IPS-15b (cell line): ENCODE results near the gene XRCC3.
"Not testable (repeated sequence)": the region's sequence is repeated elsewhere in the genome, so short reads cannot be mapped to it uniquely, and the experiment has no call there.

ENCODE experiments used
- H3K27me3 ChIP-seq: one replicate; pipeline ENCODE4 v1.6.1; 2013; ENCODE audit warnings: low read length; ENCODE audit not compliant: control insufficient read depth, insufficient read depth
- H3K36me3 ChIP-seq: one replicate; pipeline ENCODE4 v1.6.1; 2013; ENCODE audit warnings: low read length; ENCODE audit not compliant: control insufficient read depth, insufficient read depth
- H3K4me1 ChIP-seq: one replicate; pipeline ENCODE4 v1.6.1; 2013; ENCODE audit warnings: mild to moderate bottlenecking, low read length; ENCODE audit not compliant: control insufficient read depth, insufficient read depth
- H3K4me3 ChIP-seq: one replicate; pipeline ENCODE4 v1.5.1; 2013; ENCODE audit warnings: low read depth, low read length
- H3K9ac ChIP-seq: one replicate; pipeline ENCODE4 v1.6.1; 2013; ENCODE audit warnings: low read depth, mild to moderate bottlenecking, low read length
- H3K9me3 ChIP-seq: one replicate; pipeline ENCODE4 v1.6.1; 2013; ENCODE audit warnings: mild to moderate bottlenecking, low read length; ENCODE audit not compliant: control insufficient read depth, insufficient read depth

The XRCC3 gene

DNA sequence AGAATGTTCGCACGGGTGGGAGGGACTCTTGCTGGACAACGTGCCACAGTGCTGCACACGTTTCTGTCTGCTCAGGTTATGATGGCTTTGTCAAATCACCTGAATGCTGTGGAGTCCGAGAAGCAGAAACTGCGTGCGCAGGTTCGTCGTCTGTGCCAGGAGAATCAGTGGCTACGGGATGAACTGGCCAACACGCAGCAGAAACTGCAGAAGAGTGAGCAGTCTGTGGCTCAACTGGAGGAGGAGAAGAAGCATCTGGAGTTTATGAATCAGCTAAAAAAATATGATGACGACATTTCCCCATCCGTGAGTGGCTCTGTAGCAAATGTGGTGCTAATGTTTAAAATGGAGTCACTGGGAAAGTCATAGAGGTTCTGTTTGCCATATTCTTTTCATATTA is 57.8 kb downstream of the XRCC3 start:
- H3K36me3 ChIP-seq, result peaks cover 49% of the 10 kb centered on the region
- no peaks in the 10 kb centered on the region for H3K27me3 ChIP-seq
- H3K9me3 ChIP-seq, result no peaks in the 10 kb centered on the region
- no peaks in the 10 kb centered on the region for H3K4me1 ChIP-seq
- no peak overlapping the region for H3K4me3 ChIP-seq
- H3K9ac ChIP-seq, result no peak overlapping the region

DNA sequence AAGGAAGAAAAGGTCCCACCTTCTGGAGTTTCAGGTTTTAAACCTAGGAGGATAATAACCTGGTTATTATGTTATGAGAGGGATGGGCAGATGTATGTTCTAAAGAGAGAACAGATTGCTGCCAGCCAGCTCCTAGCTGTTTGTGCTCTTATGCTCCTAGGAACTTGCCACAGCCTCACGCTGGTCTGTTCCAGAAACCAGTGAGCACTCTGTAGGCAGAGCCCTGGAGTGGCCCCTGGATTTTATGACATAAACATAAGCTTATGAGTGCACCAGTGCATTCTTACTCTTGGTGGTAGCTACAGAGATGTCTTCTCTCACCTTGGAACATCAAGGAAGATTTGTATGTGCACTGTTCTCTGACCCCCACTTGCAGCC is 58.5 kb downstream of the XRCC3 start:
- Histone ChIP-seq H3K36me3 (peaks cover 45% of the 10 kb centered on the region), H3K9me3 (no peaks in the 10 kb centered on the region), H3K9ac (no peak overlapping the region), H3K4me1 (no peaks in the 10 kb centered on the region), H3K27me3 (no peaks in the 10 kb centered on the region), H3K4me3 (no peak overlapping the region)

DNA sequence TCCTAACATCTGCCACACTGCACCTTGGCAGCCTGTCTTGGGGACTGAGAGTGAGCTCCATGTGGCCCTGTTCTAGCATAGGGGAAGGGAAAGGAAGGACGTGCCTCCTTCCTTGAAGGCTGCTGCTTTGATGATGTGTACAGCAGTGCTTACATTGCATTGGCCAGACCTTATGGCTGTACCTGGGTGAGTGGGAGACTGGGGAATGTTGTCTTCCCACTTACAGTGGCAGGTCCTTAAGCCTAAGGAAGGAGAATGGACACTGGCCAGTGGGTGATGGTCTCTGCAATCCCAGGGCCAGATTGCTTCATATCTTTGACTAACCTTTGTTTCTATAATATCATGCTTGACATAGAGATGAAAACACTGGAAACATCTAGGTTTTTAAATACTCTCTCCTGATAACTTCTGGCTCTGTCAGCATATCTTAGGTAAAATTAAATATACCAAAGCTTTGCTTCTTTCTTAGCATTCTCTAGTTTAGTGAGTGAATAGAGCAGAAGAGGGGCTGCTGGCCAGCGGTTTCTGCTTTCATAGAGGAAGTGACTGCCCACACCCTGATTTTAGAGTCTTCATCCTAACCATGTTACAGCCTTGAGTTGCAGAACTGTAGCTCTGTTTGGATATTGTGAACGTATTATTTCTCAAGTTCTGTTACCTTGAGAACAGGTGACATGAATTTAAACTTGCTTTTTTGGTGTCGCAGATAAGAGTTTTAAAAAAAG is 59.1 kb downstream of the XRCC3 start:
- H3K9me3 ChIP-seq, result no peaks in the 10 kb centered on the region
- H3K4me1 ChIP-seq, result no peaks in the 10 kb centered on the region
- no peak overlapping the region for H3K4me3 ChIP-seq
- H3K27me3 ChIP-seq, result no peaks in the 10 kb centered on the region
- H3K36me3 ChIP-seq, result peaks cover 45% of the 10 kb centered on the region
- no peak overlapping the region for H3K9ac ChIP-seq

DNA sequence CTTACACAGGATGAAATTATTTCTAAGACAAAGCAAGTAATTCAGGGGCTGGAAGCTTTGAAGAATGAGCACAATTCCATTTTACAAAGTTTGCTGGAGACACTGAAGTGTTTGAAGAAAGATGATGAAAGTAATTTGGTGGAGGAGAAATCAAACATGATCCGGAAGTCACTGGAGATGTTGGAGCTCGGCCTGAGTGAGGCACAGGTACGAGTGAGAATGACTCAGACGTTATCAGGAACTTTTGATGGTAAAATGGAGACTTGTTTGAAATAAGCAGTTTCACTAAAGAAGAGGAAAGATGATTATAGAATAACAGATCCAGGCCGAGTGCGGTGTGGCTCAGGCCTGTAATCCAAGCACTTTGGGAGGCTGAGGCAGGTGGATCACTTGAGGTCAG is 60.6 kb downstream of the XRCC3 start:
- no peak overlapping the region for H3K9ac ChIP-seq
- H3K36me3 ChIP-seq, result peaks cover 33% of the 10 kb centered on the region
- H3K4me1 ChIP-seq, result no peaks in the 10 kb centered on the region
- no peaks in the 10 kb centered on the region for H3K27me3 ChIP-seq
- H3K9me3 ChIP-seq, result no peaks in the 10 kb centered on the region
- no peak overlapping the region for H3K4me3 ChIP-seq

DNA sequence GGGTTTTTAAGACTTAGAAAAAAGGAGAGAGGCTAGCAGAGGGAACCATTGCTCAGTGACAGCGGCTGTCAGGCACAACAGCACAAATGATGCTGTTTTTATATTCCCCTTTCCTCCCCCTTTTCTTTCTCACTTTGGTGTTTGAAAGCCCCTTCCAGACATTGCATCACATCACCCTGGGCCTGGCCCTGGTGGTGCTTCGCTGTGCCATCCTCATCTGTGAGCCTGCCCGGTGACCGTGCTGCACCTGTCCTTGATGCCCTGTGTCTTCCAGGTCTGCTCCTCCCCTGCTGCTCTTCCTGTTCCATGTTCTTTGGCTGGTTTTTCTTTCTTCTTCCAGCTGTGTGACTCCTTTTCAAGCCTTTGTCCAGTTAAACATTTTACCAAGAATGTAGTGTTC is 61.4 kb downstream of the XRCC3 start:
- Histone ChIP-seq H3K9me3 (no peaks in the 10 kb centered on the region), H3K4me1 (no peaks in the 10 kb centered on the region), H3K9ac (no peak overlapping the region), H3K36me3 (peaks cover 29% of the 10 kb centered on the region), H3K27me3 (no peaks in the 10 kb centered on the region), H3K4me3 (no peak overlapping the region)

DNA sequence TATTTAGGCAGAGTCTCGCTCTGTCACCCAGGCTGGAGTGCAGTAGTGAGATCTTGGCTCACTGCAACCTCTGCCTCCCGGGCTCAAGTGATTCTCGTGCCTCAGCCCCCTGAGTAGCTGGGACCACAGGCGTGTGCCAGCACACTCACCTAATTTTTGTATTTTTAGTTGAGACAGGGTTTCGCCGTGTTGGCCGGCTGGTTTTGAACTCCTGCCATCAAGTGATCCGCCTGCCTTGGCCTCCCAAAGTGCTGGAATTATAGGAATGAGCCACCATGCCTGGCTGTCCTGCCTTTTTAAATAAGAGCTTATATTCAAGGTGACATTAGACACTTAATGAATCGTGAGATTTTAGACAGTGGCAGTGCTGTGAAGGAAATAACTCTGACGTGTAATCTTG is 61.9 kb downstream of the XRCC3 start:
- H3K36me3 ChIP-seq, result peaks cover 29% of the 10 kb centered on the region
- H3K27me3 ChIP-seq, H3K4me1 ChIP-seq, H3K9me3 ChIP-seq, H3K4me3 ChIP-seq, H3K9ac ChIP-seq: not testable (repeated sequence)

DNA sequence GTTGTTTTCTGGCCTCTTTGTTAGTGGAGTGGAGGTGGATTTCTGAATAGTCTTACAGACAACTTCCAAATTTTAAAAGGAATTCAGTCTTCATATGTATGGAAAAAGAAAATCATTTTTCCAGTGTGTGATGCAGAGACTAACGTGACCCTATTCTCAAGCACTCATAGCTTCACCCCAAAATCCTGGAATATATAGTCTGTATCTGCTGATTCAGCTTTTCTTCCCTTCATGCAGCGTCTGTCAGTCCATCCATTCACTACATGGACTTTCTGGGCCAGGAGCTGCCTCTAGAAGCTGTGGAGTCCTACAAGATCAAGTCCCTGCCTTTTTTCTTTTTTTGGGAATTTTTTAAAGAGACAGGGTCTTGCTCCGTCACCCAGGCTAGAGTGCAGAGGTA is 62.4 kb downstream of the XRCC3 start:
- H3K9me3 ChIP-seq, result no peaks in the 10 kb centered on the region
- no peaks in the 10 kb centered on the region for H3K27me3 ChIP-seq
- no peaks in the 10 kb centered on the region for H3K4me1 ChIP-seq
- peaks cover 27% of the 10 kb centered on the region for H3K36me3 ChIP-seq
- no peak overlapping the region for H3K4me3 ChIP-seq
- H3K9ac ChIP-seq, result no peak overlapping the region

DNA sequence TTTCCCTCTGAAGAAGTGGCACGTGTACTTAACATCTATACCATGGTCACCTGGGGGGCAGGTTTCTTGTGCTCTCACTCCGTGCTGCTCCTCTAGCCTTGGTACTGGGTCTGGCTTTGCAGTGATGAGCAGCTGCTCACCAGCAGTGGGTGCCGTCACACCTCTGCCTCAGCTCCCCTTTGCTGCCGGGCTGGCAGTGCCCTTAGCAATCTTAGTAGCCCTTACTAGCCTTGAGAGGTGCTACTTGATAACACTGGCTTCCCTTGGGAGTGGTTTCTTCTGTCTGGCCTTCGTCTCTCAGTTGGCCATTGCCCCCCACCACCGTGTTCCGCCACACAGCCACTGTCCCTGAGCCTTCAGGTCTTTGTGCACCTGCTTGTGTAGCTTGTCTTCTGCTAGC is 63.7 kb downstream of the XRCC3 start:
- no peaks in the 10 kb centered on the region for H3K9me3 ChIP-seq
- no peaks in the 10 kb centered on the region for H3K27me3 ChIP-seq
- H3K4me3 ChIP-seq, result no peak overlapping the region
- H3K4me1 ChIP-seq, result no peaks in the 10 kb centered on the region
- H3K36me3 ChIP-seq, result peaks cover 21% of the 10 kb centered on the region
- no peak overlapping the region for H3K9ac ChIP-seq

DNA sequence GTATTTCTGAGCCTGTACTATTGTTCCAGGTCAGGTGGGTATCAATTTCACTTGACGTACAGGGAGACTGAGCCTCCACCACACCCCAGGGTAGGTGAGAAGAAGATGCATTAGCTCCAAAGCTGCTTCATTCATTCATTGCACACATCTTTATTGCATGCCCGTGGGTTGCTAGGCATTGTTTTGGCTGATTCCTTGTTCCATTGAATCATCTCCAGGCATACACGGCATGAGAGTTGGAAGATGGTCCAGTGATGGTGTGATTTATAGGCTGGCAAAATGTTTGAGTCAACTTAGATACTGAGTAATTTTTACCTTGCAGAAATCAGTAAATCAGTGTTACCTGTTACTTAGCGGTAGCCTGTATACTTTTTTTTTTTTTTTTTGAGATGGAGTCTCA is 65.0 kb downstream of the XRCC3 start:
- peaks cover 11% of the 10 kb centered on the region for H3K36me3 ChIP-seq
- no peak overlapping the region for H3K4me3 ChIP-seq
- no peaks in the 10 kb centered on the region for H3K4me1 ChIP-seq
- no peaks in the 10 kb centered on the region for H3K9me3 ChIP-seq
- no peaks in the 10 kb centered on the region for H3K27me3 ChIP-seq
- H3K9ac ChIP-seq, result no peak overlapping the region

DNA sequence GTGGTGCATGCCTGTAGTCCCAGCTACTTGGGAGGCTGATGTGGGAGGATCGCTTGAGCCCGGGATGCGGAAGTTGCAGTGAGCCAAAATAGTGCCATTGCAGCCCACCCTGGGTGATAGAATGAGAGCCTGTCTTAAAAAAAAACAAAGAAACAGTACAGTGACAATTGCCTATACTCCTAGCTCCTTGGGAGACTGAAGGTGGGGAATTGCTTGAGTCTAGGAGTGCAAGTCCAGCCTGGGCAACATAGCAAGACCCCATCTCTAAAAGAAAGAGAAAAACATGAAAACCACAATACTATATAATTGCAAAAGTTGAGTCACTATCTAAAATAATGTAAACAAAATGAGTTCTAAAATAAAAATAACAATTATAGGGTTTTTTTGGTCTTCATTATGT is 66.2 kb downstream of the XRCC3 start:
- Histone ChIP-seq H3K9ac (no peak overlapping the region), H3K36me3 (peaks cover 3% of the 10 kb centered on the region), H3K9me3 (no peaks in the 10 kb centered on the region), H3K4me1 (no peaks in the 10 kb centered on the region), H3K27me3 (no peaks in the 10 kb centered on the region), H3K4me3 (no peak overlapping the region)
